WTC11 (cell line): ENCODE data around the gene LRRN4CL. TPM values are rescaled to one million over a fixed set of nuclear protein-coding genes. Genes with fewer than 3 reads are reported as not detected.

Experiments used
- ATAC-seq: fragments of 200-7000 bp; cut with Tn5 transposase; 2 replicates; pipeline ENCODE4 v1.10.0; 2021; ENCODE audit warnings: mild to moderate bottlenecking, moderate library complexity
- Bru-seq: library from RNA; stranded (reverse); fragments of 400-500 nt; gene quantifications from one replicate; lab custom pipeline; 2021; lab: Mats Ljungman, UMichigan
- CTCF ChIA-PET: fragments of 300-600 bp; sonication (Branson Sonifier 250); formaldehyde crosslinking; loops from one replicate; lab custom pipeline; 2021; ENCODE audit warnings: antibody characterized with exemption; lab: Charles Lee
- POLR2A ChIA-PET: fragments of 350-600 bp; sonication (Branson Sonifier 250); formaldehyde crosslinking; loops from one replicate; lab custom pipeline; 2021; ENCODE audit warnings: antibody characterized with exemption; lab: Charles Lee
- DNase-seq: peaks from one replicate; pipeline ENCODE4 v3.0.0; 2021; ENCODE audit warnings: low spot score
- H3K27ac Mint-ChIP-seq: 2 replicates; pipeline ENCODE4 v1.8.0; 2021; ENCODE audit warnings: mixed read lengths
- H3K27me3 Mint-ChIP-seq: 2 replicates; pipeline ENCODE4 v1.8.0; 2021; ENCODE audit warnings: low read depth, mild to moderate bottlenecking, moderate library complexity, mixed read lengths
- H3K36me3 Mint-ChIP-seq: 2 replicates; pipeline ENCODE4 v1.8.0; 2021; ENCODE audit warnings: mixed read lengths
- H3K4me1 Mint-ChIP-seq: 2 replicates; pipeline ENCODE4 v1.8.0; 2022; ENCODE audit warnings: mixed read lengths
- H3K4me3 Mint-ChIP-seq: 2 replicates; pipeline ENCODE4 v1.8.0; 2021; ENCODE audit warnings: mild to moderate bottlenecking, moderate library complexity, mixed read lengths
- H3K9me3 Mint-ChIP-seq: 2 replicates; pipeline ENCODE4 v1.8.0; 2021; ENCODE audit warnings: mixed read lengths
- AR ChIP-seq: fragments of 250-450 bp; sonication (Bioruptor Pico); IDR thresholded peaks from 2 replicates; pipeline ENCODE4 v1.9.0; 2021; ENCODE audit warnings: mild to moderate bottlenecking
- ATF2 ChIP-seq: sonication (generic); formaldehyde crosslinking; IDR thresholded peaks from 2 replicates; pipeline ENCODE4 v1.8.1; 2022; ENCODE audit warnings: low read depth, missing genetic modification reagents, borderline replicate concordance
- CREB1 ChIP-seq: sonication (generic); formaldehyde crosslinking; IDR thresholded peaks from 2 replicates; pipeline ENCODE4 v1.8.0; 2023; ENCODE audit warnings: mild to moderate bottlenecking, missing genetic modification reagents
- CTCF ChIP-seq: fragments of 200-600 bp; IDR thresholded peaks from 2 replicates; pipeline ENCODE4 v1.8.0; 2022; ENCODE audit warnings: antibody characterized with exemption
- E2F1 ChIP-seq: sonication (generic); formaldehyde crosslinking; IDR thresholded peaks from 2 replicates; pipeline ENCODE4 v1.8.0; 2022; ENCODE audit warnings: mild to moderate bottlenecking, missing genetic modification reagents
- E2F5 ChIP-seq: sonication (generic); formaldehyde crosslinking; IDR thresholded peaks from 2 replicates; pipeline ENCODE4 v1.8.1; 2022; ENCODE audit warnings: mild to moderate bottlenecking, moderate library complexity, missing genetic modification reagents
- FOXP1 ChIP-seq: sonication (generic); formaldehyde crosslinking; IDR thresholded peaks from 2 replicates; pipeline ENCODE4 v1.8.0; 2022; ENCODE audit warnings: missing genetic modification reagents, mild to moderate bottlenecking, moderate library complexity, borderline replicate concordance
- GRHL2 ChIP-seq: fragments of 250-450 bp; sonication (Bioruptor Pico); IDR thresholded peaks from 2 replicates; pipeline ENCODE4 v1.8.0; 2022; ENCODE audit warnings: mild to moderate bottlenecking, moderate library complexity; ENCODE audit not compliant: insufficient replicate concordance, severe bottlenecking
- GTF2I ChIP-seq: fragments of 250-450 bp; sonication (Bioruptor Pico); conservative IDR thresholded peaks from 2 replicates; pipeline ENCODE4 v1.4.0; 2021; ENCODE audit warnings: mild to moderate bottlenecking
- NFATC4 ChIP-seq: fragments of 250-450 bp; sonication (Bioruptor Pico); IDR thresholded peaks from 2 replicates; pipeline ENCODE4 v1.9.0; 2021; ENCODE audit warnings: mild to moderate bottlenecking
- OVOL2 ChIP-seq: fragments of 250-450 bp; sonication (Bioruptor Pico); IDR thresholded peaks from 2 replicates; pipeline ENCODE4 v1.9.0; 2021; ENCODE audit warnings: mild to moderate bottlenecking, borderline replicate concordance
- PRRX2 ChIP-seq: fragments of 250-450 bp; sonication (Bioruptor Pico); IDR thresholded peaks from 2 replicates; pipeline ENCODE4 v1.8.0; 2021; ENCODE audit warnings: mild to moderate bottlenecking
- ZMAT4 ChIP-seq: fragments of 250-450 bp; sonication (Bioruptor Pico); IDR thresholded peaks from 2 replicates; pipeline ENCODE4 v1.9.0; 2021; ENCODE audit warnings: mild to moderate bottlenecking
- ZNF416 ChIP-seq: fragments of 250-450 bp; sonication (Bioruptor Pico); IDR thresholded peaks from 2 replicates; pipeline ENCODE4 v1.9.0; 2021; ENCODE audit warnings: mild to moderate bottlenecking, inconsistent platforms
- long read RNA-seq, 3 experiments: library from RNA in 1 of 3; library from capped mRNA in 1 of 3; library from polyadenylated mRNA in 1 of 3; unstranded in 2 of 3; stranded (forward) in 1 of 3; transcript quantifications; one replicate each; pipeline ENCODE4 v2.0.0, GENCODE V29; 2021
- total RNA-seq: library from RNA; stranded (reverse); gene quantifications from 3 replicates; pipeline ENCODE4 v1.2.3, GENCODE V29; 2021

The LRRN4CL gene
- total RNA-seq (0.16 to 0.39 TPM (median 0.23 TPM) in 3 replicates), Bru-seq, nascent RNA (percentile 28 among the genes with signal in this experiment)
- long read RNA-seq, experiment 1, result 0 reads
- long read RNA-seq, experiment 2, result 0 reads
- long read RNA-seq, experiment 3, result 0 reads

- Mint-ChIP-seq H3K27ac (peak within 1 kb of the TSS; percentile 89), H3K9me3 (no peaks in the 10 kb centered on the region), H3K27me3 (no peaks in the 10 kb centered on the region), H3K4me1 (peaks cover 9% of the 10 kb centered on the region; the same call in 1 of the 2 replicates), H3K36me3 (peaks cover 25% of the 10 kb centered on the region), H3K4me3 (no peak within 1 kb of the TSS)
- TF ChIP-seq ATF2 (CRISPR knock-in tag) (no peak), NFATC4 (CRISPR knock-in tag) (no peak), GTF2I (CRISPR knock-in tag) (no peak), GRHL2 (CRISPR knock-in tag) (no peak), ZMAT4 (CRISPR knock-in tag) (no peak), CTCF (no peak), E2F1 (CRISPR knock-in tag) (no peak), FOXP1 (CRISPR knock-in tag) (no peak), E2F5 (CRISPR knock-in tag) (no peak), PRRX2 (CRISPR knock-in tag) (no peak), CREB1 (CRISPR knock-in tag) (no peak), OVOL2 (CRISPR knock-in tag) (no peak), AR (CRISPR knock-in tag) (no peak)
- CTCF ChIA-PET, result interaction anchor here (0.8 to 3.0 kb wide), 8 partner anchors 10 to 294 kb away, joined by 3 to 21 read pairs (median 5); partner anchors contain the start of genes LBHD1, TMEM179B, UBXN1 and UQCC3
- DNase-seq, result no peak
- POLR2A ChIA-PET, result interaction anchor here (0.6 to 2.2 kb wide), 7 partner anchors 14 to 98 kb away, joined by 3 to 9 read pairs (median 6); partner anchors contain the start of genes BSCL2, C11orf98, CSKMT and GNG3
- ATAC-seq, result no peak
These were observed at the start of gene LRRN4CL for GRCh38 chr11:62689421-62690183. TSS of gene LRRN4CL (minus strand) at chr11:62689530. CDS start at chr11:62688508, 1,022 bp downstream.

GRCh38 chr11:62737196-62737595 is 47.9 kb upstream of the LRRN4CL start:
- ChIA-PET POLR2A (interaction anchor here (0.6 kb wide), 1 partner anchor 1137 kb away, joined by 3 read pairs; no protein-coding TSS in a partner anchor), CTCF (interaction anchor here (1.1 to 1.3 kb wide), 4 partner anchors 10 to 49 kb away, joined by 3 to 5 read pairs (median 4); partner anchors contain the start of genes HNRNPUL2, TAF6L and ZBTB3)
- Mint-ChIP-seq H3K27ac (no peak overlapping the region), H3K9me3 (no peaks in the 10 kb centered on the region), H3K36me3 (peaks cover 37% of the 10 kb centered on the region), H3K4me1 (no peaks in the 10 kb centered on the region), H3K4me3 (no peak overlapping the region), H3K27me3 (no peaks in the 10 kb centered on the region)
- no peak for TF ChIP-seq ZNF416 (CRISPR knock-in tag)
- DNase-seq (no peak), ATAC-seq (no peak)
